A673 (cell line): Measurements from ENCODE around the gene FCN2.

ENCODE experiments used
- CTCF ChIP-seq: fragments of 300-800, 200-600 bp; sonication (generic); conservative IDR thresholded peaks from 2 replicates; pipeline ENCODE4 v1.5.1; 2017; ENCODE audit warnings: low read depth, mild to moderate bottlenecking, antibody characterized with exemption, low read length, moderate library complexity, mixed read lengths
- EZH2 ChIP-seq: fragments of 200-600 bp; sonication (generic); IDR thresholded peaks from 2 replicates; pipeline ENCODE4 v1.6.1; 2017; ENCODE audit warnings: borderline replicate concordance, low read depth, mild to moderate bottlenecking, mixed read lengths, antibody characterized with exemption, low read length; ENCODE audit not compliant: poor library complexity, severe bottlenecking

GRCh38 chr9:134872482-134873231, 8.0 kb upstream of the FCN2 start:
- TF ChIP-seq CTCF, result no peak
- TF ChIP-seq EZH2, result no peak
